IPS-11a (cell line): Measurements from ENCODE around the gene ABCB11.
"Not testable (repeated sequence)": the region's sequence is repeated elsewhere in the genome, so short reads cannot be mapped to it uniquely, and the experiment has no call there.

Experiments
- H3K4me3 ChIP-seq: one replicate; pipeline ENCODE4 v1.5.1; 2013; ENCODE audit warnings: low read depth, low read length, control low read depth

ABCB11 gene

DNA sequence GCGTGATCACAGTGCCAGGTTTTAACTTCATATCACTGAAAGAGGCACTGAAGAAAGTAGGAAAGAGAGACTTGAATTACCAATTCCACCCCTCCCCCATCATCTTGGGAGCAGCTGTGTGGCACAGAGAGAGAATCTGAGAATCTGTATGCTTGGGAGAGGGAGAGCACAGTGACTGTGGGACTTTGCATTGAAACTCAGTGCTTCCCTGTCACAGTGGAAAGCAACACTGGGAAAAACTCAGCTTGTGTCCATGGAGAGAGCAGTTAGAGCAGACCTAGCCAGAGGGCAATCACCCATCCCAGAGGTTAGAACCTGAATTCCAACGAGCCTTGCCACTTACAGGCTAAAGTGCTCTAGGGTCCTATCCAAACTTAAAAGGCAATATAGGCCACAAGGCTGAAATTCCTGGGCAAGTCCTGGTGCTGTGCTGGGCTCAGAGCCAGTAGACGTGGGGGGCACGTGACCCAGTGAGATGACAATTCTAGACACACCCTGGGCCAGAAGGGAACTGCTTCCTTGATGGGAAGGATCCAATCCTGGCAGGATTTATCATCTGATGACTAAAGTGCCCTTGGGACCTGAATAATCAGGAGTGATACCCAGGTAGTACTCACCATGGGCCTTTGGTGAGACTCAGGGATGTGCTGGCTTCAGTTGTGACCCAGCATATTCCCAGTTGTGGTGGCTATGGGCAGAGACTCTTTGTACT, 15.5 kb upstream of the ABCB11 start:
- H3K4me3 ChIP-seq = no peak overlapping the region

DNA sequence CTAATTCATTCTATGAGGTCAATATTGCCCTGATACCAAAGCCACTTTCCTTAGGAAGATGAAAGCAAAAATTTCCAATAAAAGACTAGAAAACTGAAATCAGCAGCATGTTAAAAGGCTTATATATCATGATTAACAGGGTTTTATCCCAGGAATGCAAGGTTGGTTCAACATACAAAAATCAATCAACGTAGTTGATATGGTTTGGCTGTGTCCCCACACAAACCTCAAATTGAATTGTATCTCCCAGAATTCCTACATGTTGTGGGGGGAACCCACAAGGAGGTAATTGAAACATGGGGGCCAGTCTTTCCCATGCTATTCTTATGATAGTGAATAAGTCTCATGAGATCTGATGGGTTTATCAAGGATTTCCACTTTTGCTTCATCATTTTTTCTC, 11.7 kb upstream of the ABCB11 start:
- H3K4me3 ChIP-seq = no peak overlapping the region

GRCh38 chr2:169041594-169041993, 10.5 kb upstream of the ABCB11 start:
- no peak overlapping the region for H3K4me3 ChIP-seq

DNA sequence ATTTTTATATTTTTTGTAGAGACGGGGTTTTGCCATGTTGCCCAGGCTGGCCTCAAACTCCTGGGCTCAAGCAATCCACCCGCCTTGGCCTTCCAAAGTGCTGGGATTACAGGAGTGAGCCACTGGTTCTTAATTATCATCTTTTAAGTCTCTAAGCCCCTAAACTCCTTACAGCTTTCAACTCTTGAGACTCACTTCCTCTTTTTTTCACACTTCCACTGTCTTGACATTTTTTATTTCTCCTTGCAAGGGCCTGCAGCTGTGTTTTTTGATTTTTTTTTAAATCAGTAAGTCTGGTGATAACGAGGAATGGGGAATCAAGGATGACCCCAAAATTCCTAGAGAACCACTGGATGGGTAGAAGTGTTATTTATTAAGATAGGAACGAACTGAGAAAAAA, 8.6 kb upstream of the ABCB11 start:
- H3K4me3 ChIP-seq = no peak overlapping the region

- H3K4me3 ChIP-seq = no peak overlapping the region
Observed at GRCh38 chr2:169038338-169038757, 7.2 kb upstream of the ABCB11 start.

DNA sequence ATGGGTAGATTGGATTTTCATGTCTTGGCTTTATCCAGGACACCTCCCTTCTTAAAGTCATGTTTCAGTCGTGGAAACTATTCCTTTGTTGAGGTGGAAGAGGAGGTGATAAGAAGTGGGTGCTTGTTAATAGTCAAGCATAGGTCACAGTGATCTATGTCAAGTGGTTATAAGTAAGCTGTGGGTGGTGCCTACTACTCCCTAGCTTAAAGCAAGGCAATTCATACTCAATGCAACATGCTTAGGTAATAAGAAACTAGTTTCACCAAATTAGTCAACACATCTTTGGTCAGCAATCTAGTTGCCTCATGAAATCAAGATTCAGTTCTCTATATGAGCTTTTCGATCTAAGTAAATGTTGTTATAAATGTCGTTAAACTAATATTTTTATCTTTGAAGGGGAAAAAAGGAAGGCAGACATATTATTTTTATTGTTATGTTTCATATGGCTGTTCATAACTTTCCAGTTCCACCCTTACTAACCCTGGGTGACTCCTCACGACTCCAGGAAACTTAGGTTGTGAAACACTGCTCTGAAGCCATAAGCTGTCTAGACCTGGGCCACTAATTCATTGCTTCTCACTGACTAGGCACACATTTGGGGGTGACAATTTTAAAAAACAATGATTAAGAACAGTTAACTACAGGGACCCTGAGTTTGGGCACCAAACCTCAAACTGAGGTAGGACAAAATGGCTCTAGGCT, 5.8 kb upstream of the ABCB11 start:
- H3K4me3 ChIP-seq = no peak overlapping the region

GRCh38 chr2:169035887-169036286, 4.8 kb upstream of the ABCB11 start:
- no peak overlapping the region for H3K4me3 ChIP-seq

GRCh38 chr2:169034984-169035544, 3.9 kb upstream of the ABCB11 start:
- H3K4me3 ChIP-seq = no peak overlapping the region

DNA sequence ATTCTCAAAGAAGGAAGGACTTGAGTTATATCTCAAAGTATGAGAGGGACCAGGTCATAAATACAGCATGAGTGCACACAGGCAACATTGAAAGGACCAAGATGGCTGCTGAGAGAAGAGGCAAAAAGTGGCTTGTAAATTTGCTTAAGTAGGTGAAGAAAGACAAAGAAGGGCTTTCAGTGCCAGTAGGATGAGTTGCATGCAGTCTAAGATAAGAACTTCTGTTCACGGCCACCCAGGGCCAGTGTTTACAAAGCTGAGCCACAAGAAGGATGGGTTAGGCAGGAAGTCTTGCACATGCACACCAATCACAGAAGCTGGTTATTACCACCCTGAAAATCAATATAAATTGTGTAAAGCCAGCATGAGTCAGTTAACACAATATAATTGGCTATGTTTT, 3.1 kb upstream of the ABCB11 start:
- H3K4me3 ChIP-seq = no peak overlapping the region

DNA sequence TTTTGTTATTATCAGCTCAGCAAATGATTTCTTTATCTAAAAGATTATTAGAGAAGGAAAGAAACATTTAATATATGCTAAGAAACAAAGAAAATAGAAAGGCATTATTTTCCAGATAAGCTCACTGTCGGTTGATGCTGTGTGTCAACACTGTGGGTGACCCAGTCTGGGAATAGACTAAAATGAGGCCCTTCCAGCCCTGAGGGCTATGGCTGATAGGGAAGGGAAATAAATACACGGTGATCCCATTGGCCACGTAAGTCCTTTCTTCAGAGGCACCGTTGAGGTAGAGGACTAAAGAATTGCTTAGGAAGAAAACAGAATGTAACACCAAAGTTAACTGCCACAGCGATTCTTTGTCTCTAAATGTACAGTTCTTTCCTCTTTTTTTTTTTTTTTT, 1.8 kb downstream of the ABCB11 start:
- no peak overlapping the region for H3K4me3 ChIP-seq

GRCh38 chr2:169027234-169027633, 3.9 kb downstream of the ABCB11 start:
- no peak overlapping the region for H3K4me3 ChIP-seq

GRCh38 chr2:169026056-169026455, 5.1 kb downstream of the ABCB11 start:
- no peak overlapping the region for H3K4me3 ChIP-seq

DNA sequence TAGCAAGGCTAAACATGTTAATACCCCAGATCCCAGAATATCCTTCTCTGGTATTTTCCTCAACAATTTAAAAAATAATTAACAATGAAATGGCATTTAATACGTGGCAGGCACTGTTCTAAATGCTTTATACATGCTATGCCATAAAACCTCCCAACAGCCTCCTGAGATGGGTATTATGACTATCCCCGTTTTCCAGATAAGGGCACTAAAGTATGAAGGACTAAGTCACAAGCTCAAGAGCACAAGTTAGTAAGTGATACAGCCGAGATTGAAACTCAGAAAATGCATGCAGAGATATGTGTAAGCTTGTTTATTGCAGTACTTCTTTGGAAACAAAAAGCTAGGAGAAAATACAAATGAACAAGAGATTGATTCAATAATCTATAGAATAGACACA, 8.0 kb downstream of the ABCB11 start:
- no peak overlapping the region for H3K4me3 ChIP-seq

- H3K4me3 ChIP-seq = no peak overlapping the region
Observed at GRCh38 chr2:169018390-169018789, 12.7 kb downstream of the ABCB11 start.

DNA sequence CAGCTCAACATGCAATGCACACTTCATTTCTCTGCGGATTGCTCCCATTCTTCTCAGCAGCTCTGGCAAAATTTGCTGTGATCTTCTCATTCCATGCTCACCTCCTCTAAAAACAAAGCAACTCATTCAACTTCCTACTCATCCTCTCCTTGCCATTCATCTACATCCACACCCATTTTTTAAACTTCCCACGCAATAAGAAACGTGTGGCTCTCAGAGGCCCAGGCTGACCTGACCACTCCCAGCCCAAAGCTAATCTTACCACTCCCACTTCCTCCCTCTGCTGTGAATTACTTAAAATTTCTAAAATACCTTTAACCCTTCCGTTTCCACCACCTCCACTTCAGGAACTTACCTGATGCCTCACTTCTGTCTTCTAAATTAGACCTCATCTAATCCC, 15.2 kb downstream of the ABCB11 start:
- no peak overlapping the region for H3K4me3 ChIP-seq

DNA sequence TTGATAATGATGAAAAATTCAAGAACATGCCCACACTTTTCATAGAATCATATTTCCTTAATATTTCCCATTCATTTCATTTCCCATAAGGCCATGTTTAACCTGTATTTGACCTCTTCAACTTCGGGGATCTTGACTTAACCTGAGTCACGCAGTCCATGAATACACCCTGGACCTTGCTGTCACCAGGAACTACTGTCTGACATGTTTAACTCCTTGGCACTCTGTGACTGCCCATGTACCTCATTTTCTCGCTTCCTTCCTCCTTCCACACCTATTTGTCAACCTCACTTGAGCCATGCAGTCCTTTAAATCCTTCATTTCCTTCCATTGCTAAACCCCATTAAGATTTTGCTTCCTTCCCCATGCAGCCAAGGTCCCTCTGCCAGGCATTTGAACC, 16.3 kb downstream of the ABCB11 start:
- no peak overlapping the region for H3K4me3 ChIP-seq

- no peak overlapping the region for H3K4me3 ChIP-seq
Observed at GRCh38 chr2:169013628-169014026, 17.5 kb downstream of the ABCB11 start.

DNA sequence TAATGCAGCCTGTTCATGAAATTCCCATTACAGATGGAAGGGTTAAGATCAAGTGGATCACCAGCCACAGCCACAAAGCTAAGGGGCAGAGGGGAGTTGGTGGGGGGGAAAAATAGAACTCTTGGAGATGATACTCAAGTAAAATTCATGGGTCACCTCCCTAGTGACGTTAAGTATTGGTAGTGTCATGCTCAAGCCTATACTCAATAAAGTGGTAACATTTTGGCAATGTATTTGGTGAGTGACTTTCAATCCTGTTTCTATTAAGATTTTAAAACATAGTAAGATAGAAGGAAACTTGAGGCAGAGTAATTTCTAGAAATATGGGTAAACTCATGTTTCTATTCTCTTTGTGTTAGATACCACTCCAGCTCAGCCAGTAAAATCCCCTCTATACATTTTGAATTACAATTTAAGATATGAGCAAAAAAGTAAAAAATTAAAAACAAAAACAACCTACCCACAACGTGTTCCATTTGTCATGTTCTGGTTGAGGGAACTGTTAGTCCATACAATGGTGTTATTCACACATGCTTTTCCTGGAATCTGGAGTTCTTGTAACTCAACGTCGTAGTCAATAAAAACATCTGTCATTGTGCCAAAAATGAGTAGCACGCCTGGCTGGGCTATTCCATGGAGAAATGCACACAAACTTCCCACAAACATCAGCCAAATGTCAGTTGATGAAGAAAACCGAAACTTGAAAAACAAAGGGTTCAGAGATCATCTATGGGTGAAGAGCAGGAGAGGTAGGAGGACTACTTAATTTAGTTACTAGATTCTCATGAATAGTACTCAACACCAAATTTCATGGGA, 18.1 kb downstream of the ABCB11 start:
- no peak overlapping the region for H3K4me3 ChIP-seq

GRCh38 chr2:169012191-169012792, 18.8 kb downstream of the ABCB11 start:
- H3K4me3 ChIP-seq = not testable (repeated sequence)

DNA sequence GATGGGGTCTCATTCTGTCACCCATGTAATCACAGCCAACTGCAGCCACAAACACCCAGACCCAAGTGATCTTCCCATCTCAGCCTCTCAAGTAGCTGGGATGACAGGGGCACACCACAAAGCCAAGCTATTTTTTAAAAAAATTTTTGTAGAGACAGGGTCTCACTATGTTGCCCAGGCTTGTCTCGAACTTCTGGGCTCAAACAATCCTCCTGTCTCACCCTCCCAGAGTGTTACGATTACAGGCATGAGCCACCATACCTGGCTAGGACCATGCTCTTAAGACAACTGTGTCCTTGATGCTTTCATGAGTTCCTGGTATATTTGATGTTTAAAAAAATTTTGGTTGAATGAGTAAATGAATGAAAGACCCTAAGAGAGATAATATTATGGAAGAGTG, 19.4 kb downstream of the ABCB11 start:
- no peak overlapping the region for H3K4me3 ChIP-seq
